ENCODE measurements around the gene ATP8B1.

- no peak for TF ChIP-seq CTCF (IDR thresholded peaks at IDR 0.05)
- TF ChIP-seq EZH2 (IDR thresholded peaks at IDR 0.05) = no peak
Measured at GRCh38 chr18:57730146-57730545, 73.0 kb downstream of the ATP8B1 start.
